Measurements from ENCODE around the gene COL4A2.

The COL4A2 gene

DNA sequence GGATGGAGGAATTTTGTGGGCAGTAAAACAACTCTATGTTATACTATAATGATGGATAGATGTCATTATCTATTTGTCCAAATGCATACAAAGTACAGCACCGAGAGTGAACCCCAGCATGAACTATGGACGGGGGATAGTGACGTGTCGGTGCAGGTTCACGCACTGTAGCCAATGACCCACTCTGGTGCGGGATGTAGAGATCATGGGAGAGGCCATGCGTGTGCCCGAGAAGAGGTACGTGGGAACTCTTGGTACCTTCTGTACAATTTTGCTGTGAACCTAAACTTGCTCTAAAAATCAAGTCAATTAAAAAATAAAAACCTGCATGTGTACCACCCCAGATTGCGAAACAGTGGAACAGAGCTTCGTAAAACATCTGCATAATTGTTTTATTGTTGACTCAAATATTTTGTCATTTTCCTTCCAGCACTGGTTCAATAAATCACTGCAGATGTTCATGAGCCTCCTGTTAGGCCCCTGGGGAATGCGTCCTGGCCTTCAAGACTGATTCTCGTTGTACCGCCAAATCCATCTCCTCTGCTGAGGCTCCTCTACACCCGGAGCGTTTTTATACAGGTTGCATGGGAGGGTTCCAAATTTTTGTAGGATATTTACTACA, 31.0 kb upstream of the COL4A2 start:
- POLR2A ChIA-PET (ENCODE audit: low non-redundant PET): no interaction called here
- TF ChIP-seq, protein P1, sequence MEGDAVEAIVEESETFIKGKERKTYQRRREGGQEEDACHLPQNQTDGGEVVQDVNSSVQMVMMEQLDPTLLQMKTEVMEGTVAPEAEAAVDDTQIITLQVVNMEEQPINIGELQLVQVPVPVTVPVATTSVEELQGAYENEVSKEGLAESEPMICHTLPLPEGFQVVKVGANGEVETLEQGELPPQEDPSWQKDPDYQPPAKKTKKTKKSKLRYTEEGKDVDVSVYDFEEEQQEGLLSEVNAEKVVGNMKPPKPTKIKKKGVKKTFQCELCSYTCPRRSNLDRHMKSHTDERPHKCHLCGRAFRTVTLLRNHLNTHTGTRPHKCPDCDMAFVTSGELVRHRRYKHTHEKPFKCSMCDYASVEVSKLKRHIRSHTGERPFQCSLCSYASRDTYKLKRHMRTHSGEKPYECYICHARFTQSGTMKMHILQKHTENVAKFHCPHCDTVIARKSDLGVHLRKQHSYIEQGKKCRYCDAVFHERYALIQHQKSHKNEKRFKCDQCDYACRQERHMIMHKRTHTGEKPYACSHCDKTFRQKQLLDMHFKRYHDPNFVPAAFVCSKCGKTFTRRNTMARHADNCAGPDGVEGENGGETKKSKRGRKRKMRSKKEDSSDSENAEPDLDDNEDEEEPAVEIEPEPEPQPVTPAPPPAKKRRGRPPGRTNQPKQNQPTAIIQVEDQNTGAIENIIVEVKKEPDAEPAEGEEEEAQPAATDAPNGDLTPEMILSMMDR (conservative IDR thresholded peaks at IDR 0.05; ENCODE audit: low read depth): no peak
- no peak for DNase-seq (ENCODE audit: low spot score)
- H3K27ac ChIP-seq: no peak overlapping the region
- CTCF ChIA-PET: no interaction called here

- POLR2A ChIA-PET (ENCODE audit: low non-redundant PET): no interaction called here
- no peak overlapping the region for H3K27ac ChIP-seq
- CTCF ChIA-PET: no interaction called here
- DNase-seq (ENCODE audit: low spot score): no peak
- TF ChIP-seq, protein P1 (conservative IDR thresholded peaks at IDR 0.05; ENCODE audit: low read depth): no peak
Measured at GRCh38 chr13:110276553-110276950, 30.5 kb upstream of the COL4A2 start.

GRCh38 chr13:110277357-110277975, 29.6 kb upstream of the COL4A2 start:
- TF ChIP-seq, protein P1 (conservative IDR thresholded peaks at IDR 0.05; ENCODE audit: low read depth): no peak
- POLR2A ChIA-PET (ENCODE audit: low non-redundant PET): no interaction called here
- CTCF ChIA-PET: no interaction called here
- DNase-seq (ENCODE audit: low spot score): no peak
- H3K27ac ChIP-seq: no peak overlapping the region

DNA sequence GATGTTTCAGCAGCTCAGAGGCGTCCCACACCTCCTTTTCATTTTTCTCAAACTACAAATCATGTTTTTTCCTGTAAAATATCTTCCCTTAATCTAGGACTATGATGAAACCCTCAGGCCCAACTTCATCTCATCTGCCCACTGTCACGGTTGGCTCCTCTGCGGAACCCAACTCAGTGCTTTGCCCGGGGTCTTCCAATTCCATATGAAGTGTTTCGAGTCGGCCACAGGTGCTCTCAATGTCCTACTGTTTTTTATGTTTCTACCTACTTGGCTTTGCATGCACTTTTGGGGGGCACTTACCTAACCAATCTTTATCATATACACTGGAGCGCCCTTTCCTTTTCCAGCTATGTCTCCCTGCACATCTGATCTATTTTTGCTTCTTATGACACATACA, 28.2 kb upstream of the COL4A2 start:
- TF ChIP-seq, protein P1 (conservative IDR thresholded peaks at IDR 0.05; ENCODE audit: low read depth): no peak
- ChIA-PET CTCF (interaction anchor here (0.7 kb wide), 1 partner anchor 13 kb away, joined by 3 read pairs; no protein-coding TSS in a partner anchor), POLR2A (ENCODE audit: low non-redundant PET) (no interaction called here)
- no peak overlapping the region for H3K27ac ChIP-seq
- no peak for DNase-seq (ENCODE audit: low spot score)

GRCh38 chr13:110279684-110280083, 27.4 kb upstream of the COL4A2 start:
- ChIA-PET CTCF (interaction anchor here (0.7 kb wide), 1 partner anchor 14 kb away, joined by 3 read pairs; no protein-coding TSS in a partner anchor), POLR2A (ENCODE audit: low non-redundant PET) (no interaction called here)
- TF ChIP-seq, protein P1 (conservative IDR thresholded peaks at IDR 0.05; ENCODE audit: low read depth): no peak
- no peak overlapping the region for H3K27ac ChIP-seq
- no peak for DNase-seq (ENCODE audit: low spot score)

- TF ChIP-seq, protein P1 (conservative IDR thresholded peaks at IDR 0.05; ENCODE audit: low read depth): no peak
- DNase-seq (ENCODE audit: low spot score): no peak
- H3K27ac ChIP-seq: no peak overlapping the region
- CTCF ChIA-PET: no interaction called here
- POLR2A ChIA-PET (ENCODE audit: low non-redundant PET): no interaction called here
Measured at GRCh38 chr13:110280231-110280813, 26.8 kb upstream of the COL4A2 start.

Data from RWPE1 (cell line).